Dedifferentiated amniotic fluid mesenchymal stem cell (primary cell): ENCODE results near the gene MRPL3.
"Not testable (repeated sequence)": the region's sequence is repeated elsewhere in the genome, so short reads cannot be mapped to it uniquely, and the experiment has no call there.

Source experiments
- DNase-seq: peaks from one replicate; pipeline ENCODE4 v3.0.0-alpha.2; 2016; ENCODE audit errors: extremely low spot score

MRPL3 gene

DNA sequence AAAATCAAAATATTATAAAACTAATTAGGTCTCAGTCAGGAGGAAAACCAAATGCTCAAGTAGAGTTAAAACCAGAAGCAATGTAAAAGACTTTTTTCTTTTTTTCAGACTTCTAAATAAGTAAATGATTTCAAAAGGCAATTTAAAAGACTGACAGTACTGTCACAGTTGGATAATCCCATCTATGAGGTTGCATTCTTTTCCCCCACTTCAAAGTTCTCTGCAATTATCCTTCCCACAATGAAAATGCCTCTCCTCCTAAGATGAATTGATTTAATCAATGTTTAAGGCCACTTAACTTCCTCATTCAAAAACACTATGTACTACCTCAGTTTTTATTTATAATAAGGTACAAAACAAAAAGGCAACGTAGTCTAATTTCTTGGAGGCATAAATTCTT lies 8.1 kb downstream of the MRPL3 start:
- DNase-seq: no peak

DNA sequence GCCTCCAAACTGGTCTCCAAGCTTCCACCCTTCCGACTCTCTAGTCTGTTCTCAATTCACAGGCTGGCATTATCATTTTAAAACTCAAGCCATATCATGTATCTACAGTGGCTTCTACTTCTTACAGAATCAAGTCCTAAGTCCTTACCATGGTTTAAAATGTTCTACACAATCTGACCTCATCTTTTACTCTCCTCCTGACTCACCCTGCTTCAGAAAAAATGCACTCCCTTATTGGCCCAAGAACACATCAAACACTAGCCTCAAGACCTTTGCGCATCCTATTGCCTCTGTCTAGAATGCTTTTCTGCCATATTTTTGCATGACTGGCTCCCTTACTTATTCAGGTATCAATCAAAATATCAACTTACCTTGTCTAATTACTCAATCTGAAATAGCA lies 11.0 kb downstream of the MRPL3 start:
- DNase-seq: no peak

DNA sequence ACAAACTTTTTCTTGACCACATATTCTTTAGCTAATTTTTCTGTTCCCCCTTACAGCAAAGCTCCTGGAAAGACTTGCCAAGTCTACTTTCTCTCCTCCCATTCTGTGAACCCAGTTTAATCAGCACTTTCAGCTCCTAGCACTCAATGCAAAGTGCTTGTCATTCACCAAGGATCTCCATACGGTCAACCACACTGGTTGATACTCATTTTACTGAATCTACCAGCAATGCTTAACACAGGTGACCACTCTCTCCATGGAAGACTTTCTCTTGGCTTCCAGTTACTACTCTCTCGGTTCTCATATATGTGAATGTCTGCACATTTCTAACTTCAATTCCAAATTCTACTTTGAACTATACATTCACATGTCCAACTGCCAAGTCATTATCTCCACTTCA lies 11.7 kb downstream of the MRPL3 start:
- DNase-seq: no peak

DNA sequence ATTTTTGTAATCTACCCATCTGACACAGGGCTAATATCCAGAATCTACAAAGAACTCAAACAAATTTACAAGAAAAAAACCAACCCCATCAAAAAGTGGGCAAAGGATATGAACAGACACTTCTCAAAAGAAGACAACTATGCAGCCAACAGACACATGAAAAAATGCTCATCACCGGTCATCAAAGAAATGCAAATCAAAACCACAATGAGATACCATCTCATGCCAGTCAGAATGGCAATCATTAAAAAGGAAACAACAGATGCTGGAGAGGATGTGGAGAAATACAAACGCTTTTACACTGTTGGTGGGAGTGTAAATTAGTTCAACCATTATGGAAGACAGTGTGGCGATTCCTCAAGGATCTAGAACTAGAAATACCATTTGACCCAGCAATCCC lies 16.2 kb downstream of the MRPL3 start:
- DNase-seq: not testable (repeated sequence)

- DNase-seq: no peak
Measured at GRCh38 chr3:131485119-131485518, 17.7 kb downstream of the MRPL3 start.

DNA sequence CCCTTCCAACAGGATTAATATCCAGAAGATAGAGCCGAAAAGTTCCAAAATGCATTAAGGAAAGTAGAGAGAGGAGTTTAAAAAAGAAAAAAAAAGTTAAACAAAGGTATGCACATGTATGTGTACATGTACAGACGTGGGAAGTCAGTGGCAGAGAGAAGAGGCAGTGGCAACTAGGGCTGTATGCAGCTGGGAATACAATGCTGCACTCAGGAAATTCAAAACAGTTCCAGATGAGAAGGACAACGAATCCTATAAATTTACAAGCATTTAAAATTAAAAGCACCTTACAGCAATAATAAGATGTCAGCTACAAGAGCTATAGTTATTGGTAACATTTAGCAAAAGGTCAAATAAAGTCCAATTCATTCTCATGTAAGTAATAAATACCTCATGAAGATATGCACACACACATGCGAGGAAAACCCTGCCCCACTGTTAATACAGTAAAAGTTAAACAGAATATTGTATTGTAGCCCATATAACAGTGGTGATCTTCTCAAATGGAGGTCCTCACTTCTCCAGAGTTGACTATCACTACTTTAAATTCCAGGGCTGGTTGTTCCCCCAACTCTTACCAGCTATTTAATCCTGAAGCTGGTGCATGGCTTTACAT lies 18.2 kb downstream of the MRPL3 start:
- DNase-seq: no peak

DNA sequence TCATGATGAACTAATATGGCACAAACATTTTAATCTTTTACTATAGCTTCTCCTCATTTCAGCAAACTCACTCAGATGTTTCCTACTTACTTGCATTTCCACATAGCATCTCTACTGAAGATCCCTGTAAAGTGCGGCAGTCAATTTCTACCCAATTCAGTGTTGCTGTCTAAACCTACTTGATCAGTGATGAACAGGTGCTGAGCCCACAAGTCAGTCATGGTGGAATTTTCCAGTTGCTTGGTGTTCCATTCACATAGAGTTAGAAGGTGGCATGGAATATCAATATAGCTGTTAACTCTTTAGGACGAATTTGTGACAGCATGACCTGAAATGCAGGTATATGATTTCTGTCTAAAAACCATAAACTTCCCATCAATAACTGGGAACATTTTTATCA lies 22.7 kb downstream of the MRPL3 start:
- no peak for DNase-seq

- no peak for DNase-seq
Measured at GRCh38 chr3:131477813-131478212, 25.0 kb downstream of the MRPL3 start.

GRCh38 chr3:131474115-131474514 lies 28.7 kb downstream of the MRPL3 start:
- DNase-seq: no peak

- DNase-seq: no peak
Measured at GRCh38 chr3:131470377-131470776, 32.4 kb downstream of the MRPL3 start.

GRCh38 chr3:131458653-131459052 lies 44.1 kb downstream of the MRPL3 start:
- no peak for DNase-seq

DNA sequence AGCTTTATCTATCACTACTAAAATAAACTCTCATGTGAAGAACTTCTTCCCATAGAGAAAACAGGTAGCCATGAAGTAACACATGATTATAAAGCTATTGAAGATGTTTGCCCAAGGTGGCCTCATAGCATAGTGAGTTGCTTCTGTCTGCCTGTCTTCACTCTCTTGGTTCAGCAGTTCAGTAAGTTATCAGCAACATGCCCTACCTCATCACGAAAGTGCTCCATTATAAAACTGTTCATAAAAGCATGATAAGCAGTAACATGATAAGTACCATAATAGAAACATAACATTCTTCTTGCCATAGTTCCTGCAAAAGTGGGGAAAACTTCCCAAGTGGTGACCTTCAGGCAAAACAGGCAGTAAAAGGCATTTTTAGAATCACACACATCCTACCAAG lies 45.6 kb downstream of the MRPL3 start:
- no peak for DNase-seq

DNA sequence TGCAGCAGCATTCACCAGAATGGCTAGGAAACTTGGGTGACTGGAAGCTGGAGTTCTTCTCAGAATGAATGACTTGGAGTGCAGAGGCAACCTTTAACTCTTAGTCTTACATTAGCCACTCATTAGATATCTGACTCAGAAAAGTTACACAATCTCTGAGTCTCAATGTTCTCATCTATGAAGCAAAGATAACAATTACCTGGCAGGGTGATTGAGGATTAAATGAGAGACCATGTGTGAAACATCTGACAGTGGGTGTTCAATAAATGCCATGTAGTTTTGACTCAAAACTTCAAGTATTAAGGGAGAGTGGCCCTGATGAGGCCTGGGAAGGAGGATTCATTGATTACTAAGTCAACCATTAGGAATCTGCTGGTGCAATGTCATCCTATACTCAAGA lies 48.3 kb downstream of the MRPL3 start:
- DNase-seq: no peak

DNA sequence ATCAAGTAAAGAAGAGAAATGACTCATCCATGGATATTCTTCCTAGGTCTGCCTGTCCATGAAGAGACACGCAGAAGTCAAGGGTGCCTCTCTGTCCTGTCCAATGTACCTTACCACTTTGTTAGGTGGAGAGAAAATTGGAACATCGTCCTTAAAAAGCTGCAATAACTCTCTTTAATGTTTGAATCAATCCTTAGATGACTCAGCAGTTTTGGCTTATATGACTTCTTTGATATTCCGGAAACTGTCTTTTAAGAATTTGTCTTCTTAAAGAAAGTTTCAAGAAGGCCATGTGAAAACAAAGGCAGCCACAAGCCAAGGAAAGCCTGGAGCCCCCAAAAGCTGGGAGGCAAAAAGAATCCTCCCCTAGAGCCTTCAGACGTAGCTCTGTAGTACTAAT lies 49.2 kb downstream of the MRPL3 start:
- no peak for DNase-seq

- no peak for DNase-seq
Measured at GRCh38 chr3:131447349-131447748, 55.4 kb downstream of the MRPL3 start.

DNA sequence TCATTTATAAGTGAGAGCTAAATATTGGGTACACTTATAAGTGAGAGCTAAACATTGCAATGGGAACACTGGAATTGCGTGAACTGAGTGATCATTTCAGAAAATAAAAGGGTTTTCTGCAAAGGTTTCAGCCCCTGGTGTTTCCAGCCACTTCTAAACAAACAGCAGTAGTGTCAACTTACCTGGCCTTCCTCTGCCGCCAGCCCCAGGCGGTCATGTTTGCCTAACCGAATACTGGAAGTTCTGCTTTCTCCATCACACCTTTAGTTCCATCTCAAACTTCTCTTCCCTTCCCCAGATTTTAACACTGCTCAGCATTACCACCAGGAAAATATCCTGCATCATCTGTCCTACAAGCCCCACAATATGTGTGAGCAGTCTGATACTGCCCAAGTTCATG lies 58.6 kb downstream of the MRPL3 start:
- no peak for DNase-seq

GRCh38 chr3:131439084-131439483 lies 63.7 kb downstream of the MRPL3 start:
- DNase-seq: no peak

- no peak for DNase-seq
Measured at GRCh38 chr3:131435000-131435399, 67.8 kb downstream of the MRPL3 start.

DNA sequence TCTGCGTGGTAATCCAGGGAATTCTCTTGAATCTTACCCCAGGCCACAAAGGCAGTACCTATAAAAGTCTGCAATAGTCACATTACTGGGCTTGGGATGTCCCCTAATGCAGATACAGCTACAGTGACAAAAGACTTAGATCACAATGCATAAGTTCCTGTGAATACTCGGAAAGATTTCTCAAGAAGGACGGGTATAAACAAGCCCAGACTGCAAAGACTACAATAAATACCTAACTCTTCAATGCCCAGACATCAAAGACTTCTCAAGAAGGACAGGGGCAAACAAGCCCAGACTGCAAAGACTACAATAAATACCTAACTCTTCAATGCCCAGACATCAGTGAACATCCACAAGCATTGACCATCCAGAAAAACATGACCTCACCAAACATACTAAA lies 70.3 kb downstream of the MRPL3 start:
- no peak for DNase-seq

DNA sequence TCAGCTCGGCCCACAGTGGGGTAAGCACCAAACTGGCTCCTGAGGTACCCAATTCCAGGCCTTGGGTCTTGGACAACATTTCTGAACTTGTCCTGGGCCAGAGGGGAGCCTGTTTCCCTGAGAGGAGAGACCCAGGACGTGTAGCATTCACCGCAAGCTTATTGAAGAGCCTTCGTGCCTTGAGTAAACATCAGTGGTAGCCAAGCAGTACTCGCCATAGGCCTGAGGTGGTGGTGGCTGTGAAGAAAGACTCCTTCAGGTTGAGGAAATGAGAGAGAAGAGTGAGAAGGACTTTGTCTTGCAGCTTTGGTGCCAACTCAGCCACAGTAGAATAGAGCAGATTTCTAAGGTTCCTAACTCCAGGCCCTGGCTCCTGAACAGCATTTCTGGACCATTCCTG lies 71.0 kb downstream of the MRPL3 start:
- DNase-seq: no peak

DNA sequence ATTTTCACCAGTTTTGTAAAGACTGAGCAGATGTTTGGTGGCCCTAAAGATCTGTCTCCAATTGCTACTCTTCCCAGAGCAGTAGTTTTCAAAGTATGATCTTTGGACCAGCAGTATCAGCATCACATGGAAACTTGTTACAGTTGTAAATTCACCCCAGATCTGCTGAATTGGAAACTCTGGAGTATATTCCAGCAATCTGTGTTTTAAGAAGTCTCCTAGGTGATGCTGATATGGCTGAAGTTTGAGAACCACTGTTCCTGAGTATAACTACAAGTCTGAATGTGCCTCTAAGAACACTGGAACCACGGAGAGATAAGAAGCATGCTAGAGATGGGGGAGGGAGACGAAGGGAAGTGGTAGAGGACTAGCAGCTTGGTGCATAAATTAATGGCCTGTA lies 75.5 kb downstream of the MRPL3 start:
- no peak for DNase-seq

DNA sequence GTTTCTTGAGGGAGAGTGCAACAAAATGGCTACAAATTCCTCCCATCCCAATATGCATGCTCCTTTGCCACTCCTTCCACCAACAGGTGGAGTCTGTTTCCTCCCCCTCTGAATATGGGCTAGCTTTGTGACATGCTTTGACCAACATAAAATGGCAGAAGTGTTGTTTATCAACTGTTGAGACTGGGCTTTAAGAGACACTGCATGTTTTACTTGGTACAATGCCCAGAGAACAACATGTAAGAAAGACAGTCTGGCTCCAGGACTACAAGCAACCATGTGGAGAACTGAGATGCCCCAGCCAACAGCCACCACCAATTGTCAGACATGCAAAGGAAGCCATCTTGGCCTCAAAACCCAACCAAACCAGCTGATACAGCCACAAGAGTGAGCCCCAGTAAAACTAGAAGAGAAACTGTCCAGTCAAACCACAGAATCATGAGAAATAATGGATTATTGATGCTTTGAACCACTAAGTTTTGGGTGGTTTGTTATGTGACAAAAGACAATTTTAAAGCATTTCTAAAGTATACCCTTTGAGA lies 80.7 kb downstream of the MRPL3 start:
- no peak for DNase-seq

- no peak for DNase-seq
Measured at GRCh38 chr3:131421301-131421700, 81.5 kb downstream of the MRPL3 start.

- DNase-seq: no peak
Measured at GRCh38 chr3:131417751-131418150, 85.0 kb downstream of the MRPL3 start.
